ENCODE data around the gene KCNJ6. TPM values are rescaled to one million over a fixed set of nuclear protein-coding genes. Genes with fewer than 3 reads are reported as not detected.

The KCNJ6 gene
- total and polyA plus RNA-seq, 2 of the 8 experiments (the other 6 are each of a cell fraction or from before 2014, with no cell fraction given): 0.51 to 1.2 TPM

DNA sequence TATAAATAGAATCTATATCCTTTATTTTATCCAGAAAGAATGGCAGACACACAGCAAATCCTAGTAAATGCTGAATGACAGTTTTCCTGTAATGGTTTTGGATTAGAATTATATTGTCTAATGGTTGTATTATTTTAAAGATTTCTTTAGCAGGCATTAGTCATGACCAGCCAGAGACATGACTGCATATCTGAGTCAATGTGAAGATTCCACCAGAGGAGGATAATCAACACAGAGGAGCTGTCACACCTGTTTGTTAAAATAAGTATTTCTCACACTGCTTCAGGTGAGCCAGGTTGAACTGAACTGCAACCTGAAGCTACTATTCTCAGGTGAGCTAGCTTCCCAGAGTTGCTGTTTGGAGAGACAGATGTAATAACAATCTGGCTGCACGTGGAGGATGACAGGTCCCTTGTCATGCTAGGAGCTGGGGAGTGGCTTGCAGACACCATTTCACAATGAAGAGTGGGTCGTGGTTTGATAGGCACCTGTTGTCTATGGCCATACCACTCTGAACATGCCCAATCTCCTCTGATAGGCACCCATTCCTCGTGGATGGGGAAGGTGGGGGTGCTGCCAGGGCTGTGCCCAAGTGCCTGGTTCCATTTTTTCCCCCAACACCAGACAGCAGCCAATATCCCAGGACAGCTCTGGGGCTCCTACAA is 94.3 kb downstream of the KCNJ6 start:
- Histone ChIP-seq H2BK12ac (ENCODE audit: low read depth, low read length) (peak overlapping the region; percentile 92; the same call in 1 of the 2 replicates), H3K9ac (replicated peaks in 1 of 4; ENCODE audit: extremely low read depth in 1 of 4, low read depth in 3 of 4, low read length in 3 of 4) (no peak overlapping the region), H4K5ac (ENCODE audit: insufficient read length, low read depth, low read length) (no peak overlapping the region), H3K23ac (ENCODE audit: insufficient read length) (no peak overlapping the region), H4K91ac (replicated peaks; ENCODE audit: insufficient read length, low read length) (peak overlapping the region; percentile 70), H3K14ac (ENCODE audit: insufficient read length) (no peak overlapping the region), H3K27ac (ENCODE audit: low read depth, low read length) (no peak overlapping the region), H3K4me3 (ENCODE audit: extremely low read depth in 1 of 4, insufficient read depth in 2 of 4, low read depth in 3 of 4, low read length in 4 of 4) (no peak overlapping the region), H3K4me2 (ENCODE audit: insufficient read depth in 1 of 2, low read depth in 2 of 2, low read length in 2 of 2) (no peak overlapping the region), H4K8ac (ENCODE audit: extremely low read depth, insufficient read depth, low read length) (no peak overlapping the region), H2AK5ac (ENCODE audit: low read depth, low read length) (no peak overlapping the region; the same call in 1 of the 2 replicates), H3K27me3 (replicated peaks in 1 of 4; ENCODE audit: control insufficient read depth in 3 of 4, extremely low read depth in 1 of 4, insufficient read depth in 3 of 4, low read length in 3 of 4) (no peaks in the 10 kb centered on the region), H2BK120ac (replicated peaks; ENCODE audit: low read depth, low read length) (no peak overlapping the region), H2BK15ac (ENCODE audit: low read length) (no peak overlapping the region), H3K79me1 (ENCODE audit: low read depth, low read length) (no peaks in the 10 kb centered on the region), H3K9me3 (ENCODE audit: insufficient read depth in 2 of 2, low read depth in 1 of 2, low read length in 1 of 2) (no peaks in the 10 kb centered on the region), H3K56ac (replicated peaks; ENCODE audit: insufficient read length, low read depth, low read length) (no peak overlapping the region), H3K79me2 (ENCODE audit: control insufficient read depth in 1 of 2, insufficient read depth in 2 of 2, low read length in 2 of 2) (no peaks in the 10 kb centered on the region), H2AFZ (ENCODE audit: low read length) (no peak overlapping the region), H3K18ac (ENCODE audit: extremely low read depth, low read length) (no peak overlapping the region), H3K36me3 (ENCODE audit: control insufficient read depth in 2 of 4, insufficient read depth in 4 of 4, low read length in 3 of 4) (no peaks in the 10 kb centered on the region; a peak in 1 of 8 replicates), H2BK20ac (ENCODE audit: low read length) (no peak overlapping the region), H4K20me1 (replicated peaks in 1 of 2; ENCODE audit: control insufficient read depth in 1 of 2, insufficient read depth in 2 of 2, low read length in 2 of 2) (no peaks in the 10 kb centered on the region), H2BK5ac (ENCODE audit: low read depth, low read length) (no peak overlapping the region), H3K4ac (replicated peaks; ENCODE audit: insufficient read length, low read depth, low read length) (no peak overlapping the region), H3K4me1 (replicated peaks in 1 of 4; ENCODE audit: control insufficient read depth in 3 of 4, insufficient read depth in 4 of 4, low read length in 3 of 4) (peaks cover 4 to 13% (median 7%) of the 10 kb centered on the region in 4 experiments; a peak in 4 of 7 replicates), H3K23me2 (ENCODE audit: low read depth, low read length) (no peaks in the 10 kb centered on the region)
- CTCF ChIA-PET (ENCODE audit: partially characterized antibody): interaction anchor here (0.6 to 0.8 kb wide), 2 partner anchors 18 to 310 kb away, joined by 3 read pairs; no protein-coding TSS in a partner anchor
- FAIRE-seq (no peak), DNase-seq (ENCODE audit: low read depth in 1 of 2, low spot score in 2 of 2) (no peak)
- WGBS, 2 experiments (ENCODE audit: extremely low coverage in 1 of 2, insufficient coverage in 1 of 2, insufficient read length in 1 of 2, insufficient replicate concordance in 2 of 2, low coverage in 1 of 2, low lambda C conversion rate in 2 of 2, missing lambda C conversion rate in 1 of 2): 83% methylated on average over 3 of the region's 3 CpGs; no CpG with 5 or more reads in 1 of the 2 experiments
- TF ChIP-seq BRCA1 (IDR thresholded peaks at IDR 0.05; ENCODE audit: low read depth, low read length) (no peak), NANOG (IDR thresholded peaks at IDR 0.05; ENCODE audit: insufficient read depth, low read depth, low read length, poor library complexity, severe bottlenecking) (no peak), HDAC2 (IDR thresholded peaks at IDR 0.05; ENCODE audit: borderline replicate concordance in 1 of 2, low read depth in 2 of 2, low read length in 2 of 2) (no peak), BACH1 (IDR thresholded peaks at IDR 0.05; ENCODE audit: low read length) (no peak), CBX8 (IDR thresholded peaks at IDR 0.05; ENCODE audit: borderline replicate concordance, low read depth, low read length) (no peak)
- TF ChIP-seq, protein P1, sequence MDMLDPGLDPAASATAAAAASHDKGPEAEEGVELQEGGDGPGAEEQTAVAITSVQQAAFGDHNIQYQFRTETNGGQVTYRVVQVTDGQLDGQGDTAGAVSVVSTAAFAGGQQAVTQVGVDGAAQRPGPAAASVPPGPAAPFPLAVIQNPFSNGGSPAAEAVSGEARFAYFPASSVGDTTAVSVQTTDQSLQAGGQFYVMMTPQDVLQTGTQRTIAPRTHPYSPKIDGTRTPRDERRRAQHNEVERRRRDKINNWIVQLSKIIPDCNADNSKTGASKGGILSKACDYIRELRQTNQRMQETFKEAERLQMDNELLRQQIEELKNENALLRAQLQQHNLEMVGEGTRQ (IDR thresholded peaks at IDR 0.05; ENCODE audit: low read length): no peak
- POLR2A ChIA-PET (ENCODE audit: partially characterized antibody): no interaction called here
